Kidney tubule cell (primary cell): ENCODE data around the gene ONECUT1.

Experiments
- DNase-seq: peaks from one replicate; pipeline ENCODE4 v3.0.0-alpha.2; 2018; ENCODE audit warnings: low spot score

The ONECUT1 gene

GRCh38 chr15:52731732-52732470 lies 58.2 kb downstream of the ONECUT1 start:
- DNase-seq, result no peak

- DNase-seq, result no peak
These were observed 59.1 kb downstream of the ONECUT1 start for GRCh38 chr15:52731004-52731403.

GRCh38 chr15:52730594-52730993 lies 59.5 kb downstream of the ONECUT1 start:
- no peak for DNase-seq

GRCh38 chr15:52730173-52730572 lies 60.0 kb downstream of the ONECUT1 start:
- peak; percentile 51 for DNase-seq

- DNase-seq, result peak; percentile 64
These were observed 61.2 kb downstream of the ONECUT1 start for GRCh38 chr15:52728899-52729298.

- DNase-seq, result peak; percentile 75
These were observed 62.3 kb downstream of the ONECUT1 start for GRCh38 chr15:52727815-52728214.

- DNase-seq, result no peak
These were observed 63.9 kb downstream of the ONECUT1 start for GRCh38 chr15:52726195-52726594.

- no peak for DNase-seq
These were observed 71.6 kb downstream of the ONECUT1 start for GRCh38 chr15:52718551-52718950.

- DNase-seq, result no peak
These were observed 72.2 kb downstream of the ONECUT1 start for GRCh38 chr15:52717924-52718323.

GRCh38 chr15:52717481-52717880 lies 72.7 kb downstream of the ONECUT1 start:
- DNase-seq, result no peak

- DNase-seq, result no peak
These were observed 73.6 kb downstream of the ONECUT1 start for GRCh38 chr15:52716536-52716935.

GRCh38 chr15:52715411-52715810 lies 74.7 kb downstream of the ONECUT1 start:
- no peak for DNase-seq

- no peak for DNase-seq
These were observed 75.2 kb downstream of the ONECUT1 start for GRCh38 chr15:52714968-52715367.

GRCh38 chr15:52710708-52711389 lies 79.3 kb downstream of the ONECUT1 start:
- no peak for DNase-seq

- no peak for DNase-seq
These were observed 80.0 kb downstream of the ONECUT1 start for GRCh38 chr15:52710050-52710707.

GRCh38 chr15:52709187-52709981 lies 80.8 kb downstream of the ONECUT1 start:
- DNase-seq, result no peak
